GM13977 (cell line): ENCODE measurements around the gene TRAIP.

Experiments
- DNase-seq: peaks from one replicate; pipeline ENCODE4 v3.0.0; 2012; ENCODE audit warnings: low spot score
- CTCF ChIP-seq: IDR thresholded peaks from 2 replicates; pipeline ENCODE4 v1.5.1; 2012; ENCODE audit warnings: mild to moderate bottlenecking, control low read depth; ENCODE audit not compliant: insufficient read depth; ENCODE audit errors: extremely low read depth, missing control alignments
- in situ Hi-C: fragments of 300-500 bp; cut with MboI; formaldehyde crosslinking; loops from one replicate; pipeline ENCODE4 v1.12.0; 2022; ENCODE audit warnings: low sequenced_read_pairs, low pct_unique_long_range_greater_than_20kb, mixed read lengths, inconsistent platforms; ENCODE audit not compliant: unreplicated experiment

The TRAIP gene

GRCh38 chr3:49868862-49869466, 12.6 kb upstream of the TRAIP start:
- no peak for TF ChIP-seq CTCF
- in situ Hi-C loops = no loop called here
- DNase-seq = no peak

- TF ChIP-seq CTCF = no peak
- in situ Hi-C loops = no loop called here
- DNase-seq = no peak
Measured at GRCh38 chr3:49867871-49868321, 11.5 kb upstream of the TRAIP start.

GRCh38 chr3:49867400-49867799, 11.0 kb upstream of the TRAIP start:
- in situ Hi-C loops = no loop called here
- TF ChIP-seq CTCF = no peak
- DNase-seq = no peak

- no peak for TF ChIP-seq CTCF
- no peak for DNase-seq
- in situ Hi-C loops = no loop called here
Measured at GRCh38 chr3:49865198-49865784, 8.9 kb upstream of the TRAIP start.

GRCh38 chr3:49864505-49864904, 8.1 kb upstream of the TRAIP start:
- in situ Hi-C loops = no loop called here
- TF ChIP-seq CTCF = no peak
- no peak for DNase-seq

GRCh38 chr3:49859576-49860305, 3.4 kb upstream of the TRAIP start:
- DNase-seq = no peak
- in situ Hi-C loops = no loop called here
- TF ChIP-seq CTCF = no peak
